ENCODE measurements around the gene HMCN2.

HMCN2 gene

DNA sequence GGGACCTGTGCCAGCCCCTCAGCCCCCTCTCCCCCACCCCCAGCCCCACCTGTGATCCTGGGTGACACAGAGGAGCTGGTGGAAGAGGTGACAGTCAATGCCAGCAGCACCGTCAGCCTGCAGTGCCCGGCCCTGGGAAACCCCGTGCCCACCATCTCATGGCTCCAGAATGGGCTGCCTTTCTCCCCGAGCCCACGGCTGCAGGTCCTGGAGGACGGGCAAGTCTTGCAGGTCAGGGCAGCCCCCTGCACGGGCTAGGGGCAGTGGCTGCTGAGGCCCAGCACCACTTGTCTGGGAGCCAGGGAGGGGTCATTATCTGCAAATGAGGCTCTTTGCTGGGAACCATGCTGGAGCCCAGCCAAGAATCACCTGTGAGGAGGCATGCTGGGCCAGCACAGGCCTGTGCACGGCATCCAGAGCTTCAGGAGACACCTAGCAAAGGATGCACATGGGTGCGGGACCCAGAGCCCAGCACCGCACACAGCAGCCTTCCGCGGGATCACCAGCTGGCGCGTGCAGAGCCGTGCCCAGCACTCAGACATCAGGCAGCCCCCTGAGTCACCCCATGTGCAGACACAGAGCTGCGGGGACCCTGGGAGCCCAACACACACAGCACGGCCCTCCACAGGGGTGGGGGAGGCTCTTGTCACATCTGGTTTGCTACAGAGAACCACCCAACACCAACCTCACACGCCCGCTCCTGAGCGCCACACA is 117.2 kb downstream of the HMCN2 start:
- in situ Hi-C loops (cut with MboI; ENCODE audit: low sequenced_read_pairs): no loop called here
- H3K9me3 ChIP-seq: no peaks in the 10 kb centered on the region
- H3K4me3 ChIP-seq: no peak overlapping the region
- no peak for DNase-seq (ENCODE audit: low spot score in 2 of 2)
- H3K27me3 ChIP-seq (ENCODE audit: low read depth): 0 out of 2 replicates have a peak, but pooled peaks cover 4% of the 10 kb centered on the region
- H3K36me3 ChIP-seq (replicated peaks): no peaks in the 10 kb centered on the region
- no peaks in the 10 kb centered on the region for H3K4me1 ChIP-seq

- H3K9me3 ChIP-seq: no peaks in the 10 kb centered on the region
- DNase-seq (ENCODE audit: low spot score in 2 of 2): no peak
- H3K36me3 ChIP-seq (replicated peaks): no peaks in the 10 kb centered on the region
- no peak overlapping the region for H3K4me3 ChIP-seq
- 0 out of 2 replicates have a peak, but pooled peaks cover 4% of the 10 kb centered on the region for H3K27me3 ChIP-seq (ENCODE audit: low read depth)
- H3K4me1 ChIP-seq: no peaks in the 10 kb centered on the region
- in situ Hi-C loops (cut with MboI; ENCODE audit: low sequenced_read_pairs): no loop called here
Observed at GRCh38 chr9:130383350-130383715, 117.8 kb downstream of the HMCN2 start.

- Histone ChIP-seq H3K9me3 (no peaks in the 10 kb centered on the region), H3K4me3 (no peak overlapping the region), H3K27me3 (ENCODE audit: low read depth) (no peaks in the 10 kb centered on the region), H3K36me3 (replicated peaks) (no peaks in the 10 kb centered on the region), H3K4me1 (no peaks in the 10 kb centered on the region)
- in situ Hi-C loops (cut with MboI; ENCODE audit: low sequenced_read_pairs): no loop called here
- no peak for DNase-seq (ENCODE audit: low spot score in 2 of 2)
Observed at GRCh38 chr9:130383979-130384676, 118.6 kb downstream of the HMCN2 start.

GRCh38 chr9:130385257-130385656 is 119.7 kb downstream of the HMCN2 start:
- DNase-seq (ENCODE audit: low spot score in 2 of 2): no peak
- H3K27me3 ChIP-seq (ENCODE audit: low read depth): no peaks in the 10 kb centered on the region
- no peaks in the 10 kb centered on the region for H3K36me3 ChIP-seq (replicated peaks)
- H3K9me3 ChIP-seq: no peaks in the 10 kb centered on the region
- H3K4me3 ChIP-seq: no peak overlapping the region
- in situ Hi-C loops (cut with MboI; ENCODE audit: low sequenced_read_pairs): no loop called here
- no peaks in the 10 kb centered on the region for H3K4me1 ChIP-seq

GRCh38 chr9:130387398-130387797 is 121.8 kb downstream of the HMCN2 start:
- H3K27me3 ChIP-seq (ENCODE audit: low read depth): no peaks in the 10 kb centered on the region
- no peak for DNase-seq (ENCODE audit: low spot score in 2 of 2)
- in situ Hi-C loops (cut with MboI; ENCODE audit: low sequenced_read_pairs): no loop called here

DNA sequence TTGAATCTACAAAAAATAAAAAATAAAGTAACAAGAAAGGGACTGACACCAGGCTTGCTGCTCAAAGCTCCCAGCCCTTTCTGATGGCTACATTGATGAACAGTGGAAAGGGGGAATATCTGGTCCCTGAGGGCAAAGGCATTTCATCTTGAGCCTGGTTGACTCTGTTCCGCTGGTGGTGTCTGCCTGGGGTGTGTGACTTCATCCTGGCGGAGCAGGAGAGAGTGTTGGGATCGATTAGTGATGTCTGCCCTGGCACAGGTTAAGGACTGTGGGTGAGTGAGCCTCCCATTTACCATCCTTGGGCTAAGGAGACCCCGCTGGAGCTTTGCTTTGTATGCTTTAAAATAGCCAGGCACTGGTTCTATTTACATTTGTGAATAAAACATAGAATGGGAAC is 122.3 kb downstream of the HMCN2 start:
- no peak for DNase-seq (ENCODE audit: low spot score in 2 of 2)
- in situ Hi-C loops (cut with MboI; ENCODE audit: low sequenced_read_pairs): no loop called here
- Histone ChIP-seq H3K9me3 (no peaks in the 10 kb centered on the region), H3K27me3 (ENCODE audit: low read depth) (no peaks in the 10 kb centered on the region), H3K36me3 (replicated peaks) (no peaks in the 10 kb centered on the region), H3K4me3 (no peak overlapping the region), H3K4me1 (no peaks in the 10 kb centered on the region)

More at GRCh38 chr9:130387398-130387797, 121.8 kb downstream of the HMCN2 start:
- no peaks in the 10 kb centered on the region for H3K4me1 ChIP-seq
- H3K9me3 ChIP-seq: no peaks in the 10 kb centered on the region
- H3K36me3 ChIP-seq (replicated peaks): no peaks in the 10 kb centered on the region
- H3K4me3 ChIP-seq: no peak overlapping the region

- in situ Hi-C loops (cut with MboI; ENCODE audit: low sequenced_read_pairs): no loop called here
- Histone ChIP-seq H3K4me3 (no peak overlapping the region), H3K9me3 (no peaks in the 10 kb centered on the region), H3K36me3 (replicated peaks) (no peaks in the 10 kb centered on the region), H3K4me1 (no peaks in the 10 kb centered on the region), H3K27me3 (ENCODE audit: low read depth) (no peaks in the 10 kb centered on the region)
- DNase-seq (ENCODE audit: low spot score in 2 of 2): peak in 1 of 2 experiments; percentile 23
Observed at GRCh38 chr9:130390390-130390789, 124.8 kb downstream of the HMCN2 start.

GRCh38 chr9:130390986-130391385 is 125.4 kb downstream of the HMCN2 start:
- in situ Hi-C loops (cut with MboI; ENCODE audit: low sequenced_read_pairs): no loop called here
- H3K9me3 ChIP-seq: no peaks in the 10 kb centered on the region
- H3K4me3 ChIP-seq: no peak overlapping the region
- H3K4me1 ChIP-seq: no peaks in the 10 kb centered on the region
- no peaks in the 10 kb centered on the region for H3K27me3 ChIP-seq (ENCODE audit: low read depth)
- DNase-seq (ENCODE audit: low spot score in 2 of 2): no peak
- no peaks in the 10 kb centered on the region for H3K36me3 ChIP-seq (replicated peaks)

- no peaks in the 10 kb centered on the region for H3K9me3 ChIP-seq
- no peak overlapping the region for H3K4me3 ChIP-seq
- no peaks in the 10 kb centered on the region for H3K27me3 ChIP-seq (ENCODE audit: low read depth)
- H3K4me1 ChIP-seq: no peaks in the 10 kb centered on the region
- no peaks in the 10 kb centered on the region for H3K36me3 ChIP-seq (replicated peaks)
- in situ Hi-C loops (cut with MboI; ENCODE audit: low sequenced_read_pairs): no loop called here
- no peak for DNase-seq (ENCODE audit: low spot score in 2 of 2)
Observed at GRCh38 chr9:130391866-130392265, 126.3 kb downstream of the HMCN2 start.

DNA sequence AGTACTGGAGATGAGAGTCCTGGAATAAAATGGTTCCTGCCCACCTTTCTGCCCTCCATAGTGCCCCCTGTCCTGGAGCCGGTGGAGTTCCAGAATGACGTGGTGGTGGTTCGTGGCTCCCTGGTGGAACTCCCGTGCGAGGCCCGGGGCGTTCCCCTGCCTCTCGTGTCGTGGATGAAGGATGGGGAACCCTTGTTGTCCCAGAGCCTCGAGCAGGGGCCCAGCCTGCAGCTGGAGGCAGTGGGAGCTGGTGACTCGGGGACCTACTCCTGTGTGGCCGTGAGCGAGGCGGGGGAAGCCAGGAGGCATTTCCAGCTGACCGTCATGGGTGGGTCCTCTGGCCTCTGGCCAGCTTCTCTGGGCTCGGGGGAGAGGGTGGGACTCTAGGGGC is 128.1 kb downstream of the HMCN2 start:
- Histone ChIP-seq H3K36me3 (replicated peaks) (no peaks in the 10 kb centered on the region), H3K27me3 (ENCODE audit: low read depth) (no peaks in the 10 kb centered on the region), H3K4me1 (no peaks in the 10 kb centered on the region), H3K4me3 (no peak overlapping the region), H3K9me3 (no peaks in the 10 kb centered on the region)
- DNase-seq (ENCODE audit: low spot score in 2 of 2): no peak
- in situ Hi-C loops (cut with MboI; ENCODE audit: low sequenced_read_pairs): no loop called here

DNA sequence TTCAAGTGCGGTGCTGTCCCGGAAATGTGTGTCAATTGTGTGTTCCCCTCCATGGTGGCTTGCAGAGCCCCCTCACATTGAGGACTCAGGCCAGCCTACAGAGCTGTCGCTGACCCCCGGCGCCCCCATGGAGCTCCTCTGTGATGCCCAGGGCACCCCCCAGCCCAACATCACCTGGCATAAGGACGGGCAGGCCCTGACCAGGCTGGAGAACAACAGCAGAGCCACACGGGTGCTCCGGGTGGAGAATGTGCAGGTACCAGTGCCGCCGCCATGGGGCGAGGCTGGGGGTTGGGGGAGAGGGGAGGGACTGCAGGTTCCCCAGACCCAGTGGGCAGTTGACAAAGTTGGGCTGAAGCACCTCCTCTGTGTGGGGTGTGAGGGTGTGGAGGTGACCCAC is 128.8 kb downstream of the HMCN2 start:
- Histone ChIP-seq H3K27me3 (ENCODE audit: low read depth) (no peaks in the 10 kb centered on the region), H3K9me3 (no peaks in the 10 kb centered on the region), H3K4me1 (no peaks in the 10 kb centered on the region), H3K36me3 (replicated peaks) (no peaks in the 10 kb centered on the region), H3K4me3 (no peak overlapping the region)
- in situ Hi-C loops (cut with MboI; ENCODE audit: low sequenced_read_pairs): no loop called here
- DNase-seq (ENCODE audit: low spot score in 2 of 2): no peak

DNA sequence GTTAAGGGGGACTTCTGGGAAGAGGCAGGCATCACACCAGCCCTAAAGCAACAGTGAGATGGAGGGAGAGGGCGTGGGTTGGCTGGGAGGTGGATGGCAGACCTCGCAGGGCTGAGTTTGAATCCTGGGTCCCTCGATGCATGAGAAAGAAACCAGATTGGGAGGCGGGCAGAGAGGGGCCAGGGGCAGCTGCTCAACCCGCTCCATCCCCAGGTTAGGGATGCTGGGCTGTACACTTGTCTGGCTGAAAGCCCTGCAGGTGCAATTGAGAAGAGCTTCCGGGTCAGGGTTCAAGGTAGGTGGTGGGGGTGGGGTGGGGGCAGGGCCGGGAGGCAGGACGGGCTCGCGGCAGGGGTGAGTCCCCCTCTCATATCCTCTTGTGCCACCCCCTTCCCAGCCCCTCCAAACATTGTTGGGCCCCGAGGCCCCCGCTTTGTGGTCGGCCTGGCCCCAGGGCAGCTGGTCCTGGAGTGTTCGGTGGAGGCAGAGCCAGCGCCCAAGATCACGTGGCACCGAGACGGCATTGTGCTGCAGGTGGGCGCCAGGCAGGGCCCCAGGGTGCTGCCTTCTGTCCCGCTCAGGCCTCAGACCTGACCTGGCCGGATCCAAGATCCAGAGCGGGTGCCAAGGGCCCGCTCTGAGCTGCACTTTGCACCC is 129.4 kb downstream of the HMCN2 start:
- in situ Hi-C loops (cut with MboI; ENCODE audit: low sequenced_read_pairs): no loop called here
- H3K4me1 ChIP-seq: no peaks in the 10 kb centered on the region
- H3K9me3 ChIP-seq: no peaks in the 10 kb centered on the region
- H3K4me3 ChIP-seq: no peak overlapping the region
- no peak for DNase-seq (ENCODE audit: low spot score in 2 of 2)
- no peaks in the 10 kb centered on the region for H3K36me3 ChIP-seq (replicated peaks)
- H3K27me3 ChIP-seq (ENCODE audit: low read depth): no peaks in the 10 kb centered on the region

- no peaks in the 10 kb centered on the region for H3K27me3 ChIP-seq (ENCODE audit: low read depth)
- in situ Hi-C loops (cut with MboI; ENCODE audit: low sequenced_read_pairs): no loop called here
- H3K4me3 ChIP-seq: no peak overlapping the region
- no peaks in the 10 kb centered on the region for H3K9me3 ChIP-seq
- no peaks in the 10 kb centered on the region for H3K4me1 ChIP-seq
- no peaks in the 10 kb centered on the region for H3K36me3 ChIP-seq (replicated peaks)
- no peak for DNase-seq (ENCODE audit: low spot score in 2 of 2)
Observed at GRCh38 chr9:130395810-130396435, 130.4 kb downstream of the HMCN2 start.

GRCh38 chr9:130396581-130396980 is 131.0 kb downstream of the HMCN2 start:
- H3K36me3 ChIP-seq (replicated peaks): no peaks in the 10 kb centered on the region
- peak in 1 of 2 experiments; percentile 24 for DNase-seq (ENCODE audit: low spot score in 2 of 2)
- H3K9me3 ChIP-seq: no peaks in the 10 kb centered on the region
- H3K4me3 ChIP-seq: no peak overlapping the region
- in situ Hi-C loops (cut with MboI; ENCODE audit: low sequenced_read_pairs): no loop called here
- H3K27me3 ChIP-seq (ENCODE audit: low read depth): no peaks in the 10 kb centered on the region
- no peaks in the 10 kb centered on the region for H3K4me1 ChIP-seq
